K562 (cell line): ENCODE data around the gene GNS.

Experiments
- CTCF ChIP-seq, 3 experiments: IDR thresholded peaks in 2 of 3; conservative IDR thresholded peaks in 1 of 3; 2 replicates each; pipeline ENCODE4 v1.5.1; 2011 to 2012; ENCODE audit warnings: low read length in 3 of 3, mild to moderate bottlenecking in 3 of 3, control low read depth in 2 of 3, improper control_type of control experiment in 1 of 3, inconsistent platforms in 1 of 3, low read depth in 1 of 3, mixed read lengths in 1 of 3, moderate library complexity in 1 of 3; ENCODE audit not compliant: insufficient read depth in 2 of 3
- FOXJ3 ChIP-seq: sonication (generic); formaldehyde crosslinking; IDR thresholded peaks from 2 replicates; pipeline ENCODE4 v1.4.0; 2020; ENCODE audit warnings: mild to moderate bottlenecking, missing genetic modification reagents
- FUS ChIP-seq: fragments of 200-400 bp; formaldehyde crosslinking; optimal IDR thresholded peaks from 2 replicates; pipeline ENCODE3; 2017; ENCODE audit warnings: low read depth, low read length
- POLR2A ChIP-seq: fragments of 450-650 bp; conservative IDR thresholded peaks from 2 replicates; pipeline ENCODE4 v1.6.1; 2016
- ZBTB17 ChIP-seq: fragments of 450-650 bp; formaldehyde crosslinking; IDR thresholded peaks from 2 replicates; pipeline ENCODE4 v1.4.0; 2020; ENCODE audit warnings: mild to moderate bottlenecking
- ZC3H11A ChIP-seq: IDR thresholded peaks from 2 replicates; pipeline ENCODE4 v1.6.1; 2012; ENCODE audit warnings: low read depth, low read length, improper control_type of control experiment
- ZNF274 ChIP-seq: IDR thresholded peaks from 2 replicates; pipeline ENCODE4 v1.6.1; 2011; ENCODE audit warnings: low read depth, mild to moderate bottlenecking, low read length, moderate library complexity, borderline replicate concordance
- ZNF318 ChIP-seq, 2 experiments: fragments of 450-650 bp; IDR thresholded peaks; 2 replicates each; pipeline ENCODE4 v1.6.1; 2016; ENCODE audit warnings: mild to moderate bottlenecking in 2 of 2, borderline replicate concordance in 1 of 2, low read depth in 1 of 2, moderate library complexity in 1 of 2
- ZNF696 ChIP-seq: fragments of 250-450 bp; sonication (Bioruptor Pico); conservative IDR thresholded peaks from 2 replicates; pipeline ENCODE4 v1.4.0; 2020; ENCODE audit warnings: mild to moderate bottlenecking, moderate library complexity
- ZSCAN29 ChIP-seq: fragments of 450-650 bp; IDR thresholded peaks from 2 replicates; pipeline ENCODE4 v1.6.1; 2017
- TF ChIP-seq, protein P1 (sequence below): sonication (generic); formaldehyde crosslinking; IDR thresholded peaks from 2 replicates; pipeline ENCODE4 v1.8.0; 2022; ENCODE audit warnings: mild to moderate bottlenecking, missing genetic modification reagents
- TF ChIP-seq, protein P2 (sequence below): sonication (generic); formaldehyde crosslinking; IDR thresholded peaks from 2 replicates; pipeline ENCODE4 v1.8.1; 2023; ENCODE audit warnings: mild to moderate bottlenecking, missing genetic modification reagents

- TF ChIP-seq FOXJ3 (CRISPR knock-in tag) (no peak), ZSCAN29 (no peak), POLR2A (no peak), FUS (no peak), ZNF696 (CRISPR knock-in tag) (no peak), ZC3H11A (no peak), ZNF274 (no peak), CTCF (IDR thresholded peaks at IDR 0.05 in 2 of 3, conservative IDR thresholded peaks at IDR 0.05 in 1 of 3; ENCODE audit: insufficient read depth in 2 of 3, low read depth in 1 of 3, low read length in 3 of 3) (no peak), ZBTB17 (CRISPR knock-in tag) (no peak), ZNF318 (IDR thresholded peaks at IDR 0.05; ENCODE audit: borderline replicate concordance in 1 of 2, low read depth in 1 of 2) (no peak)
- TF ChIP-seq, protein P1, sequence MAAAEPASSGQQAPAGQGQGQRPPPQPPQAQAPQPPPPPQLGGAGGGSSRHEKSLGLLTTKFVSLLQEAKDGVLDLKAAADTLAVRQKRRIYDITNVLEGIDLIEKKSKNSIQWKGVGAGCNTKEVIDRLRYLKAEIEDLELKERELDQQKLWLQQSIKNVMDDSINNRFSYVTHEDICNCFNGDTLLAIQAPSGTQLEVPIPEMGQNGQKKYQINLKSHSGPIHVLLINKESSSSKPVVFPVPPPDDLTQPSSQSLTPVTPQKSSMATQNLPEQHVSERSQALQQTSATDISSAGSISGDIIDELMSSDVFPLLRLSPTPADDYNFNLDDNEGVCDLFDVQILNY (CRISPR knock-in tag): no peak
- TF ChIP-seq, protein P2, sequence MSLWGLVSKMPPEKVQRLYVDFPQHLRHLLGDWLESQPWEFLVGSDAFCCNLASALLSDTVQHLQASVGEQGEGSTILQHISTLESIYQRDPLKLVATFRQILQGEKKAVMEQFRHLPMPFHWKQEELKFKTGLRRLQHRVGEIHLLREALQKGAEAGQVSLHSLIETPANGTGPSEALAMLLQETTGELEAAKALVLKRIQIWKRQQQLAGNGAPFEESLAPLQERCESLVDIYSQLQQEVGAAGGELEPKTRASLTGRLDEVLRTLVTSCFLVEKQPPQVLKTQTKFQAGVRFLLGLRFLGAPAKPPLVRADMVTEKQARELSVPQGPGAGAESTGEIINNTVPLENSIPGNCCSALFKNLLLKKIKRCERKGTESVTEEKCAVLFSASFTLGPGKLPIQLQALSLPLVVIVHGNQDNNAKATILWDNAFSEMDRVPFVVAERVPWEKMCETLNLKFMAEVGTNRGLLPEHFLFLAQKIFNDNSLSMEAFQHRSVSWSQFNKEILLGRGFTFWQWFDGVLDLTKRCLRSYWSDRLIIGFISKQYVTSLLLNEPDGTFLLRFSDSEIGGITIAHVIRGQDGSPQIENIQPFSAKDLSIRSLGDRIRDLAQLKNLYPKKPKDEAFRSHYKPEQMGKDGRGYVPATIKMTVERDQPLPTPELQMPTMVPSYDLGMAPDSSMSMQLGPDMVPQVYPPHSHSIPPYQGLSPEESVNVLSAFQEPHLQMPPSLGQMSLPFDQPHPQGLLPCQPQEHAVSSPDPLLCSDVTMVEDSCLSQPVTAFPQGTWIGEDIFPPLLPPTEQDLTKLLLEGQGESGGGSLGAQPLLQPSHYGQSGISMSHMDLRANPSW: no peak
Measured at GRCh38 chr12:64695550-64695949, 63.7 kb downstream of the GNS start.
